Measurements from ENCODE around the gene ZNF10.

GRCh38 chr12:133204264-133204603 lies 73.8 kb downstream of the ZNF10 start:
- TF ChIP-seq GATA2 (IDR thresholded peaks at IDR 0.05; ENCODE audit: low read depth, low read length) (no peak), GATA3 (IDR thresholded peaks at IDR 0.05; ENCODE audit: low read depth, low read length) (no peak)
